HUES64 (cell line): ENCODE measurements around the gene EYS.

ENCODE experiments used
- H3K27ac ChIP-seq: 2 replicates; pipeline ENCODE4 v1.7.0; 2013; ENCODE audit warnings: low read depth, low read length, inconsistent platforms
- H3K27me3 ChIP-seq: 2 replicates; pipeline ENCODE4 v1.6.1; 2013; ENCODE audit warnings: mild to moderate bottlenecking, low read length; ENCODE audit not compliant: insufficient read depth
- H3K36me3 ChIP-seq: 2 replicates; pipeline ENCODE4 v1.6.1; 2013; ENCODE audit warnings: mild to moderate bottlenecking, low read length; ENCODE audit not compliant: insufficient read depth
- H3K4me1 ChIP-seq: 2 replicates; pipeline ENCODE4 v1.6.1; 2013; ENCODE audit warnings: mild to moderate bottlenecking, low read length, moderate library complexity; ENCODE audit not compliant: insufficient read depth
- H3K4me3 ChIP-seq: 2 replicates; pipeline ENCODE4 v1.5.1; 2013; ENCODE audit warnings: mild to moderate bottlenecking, low read length, moderate library complexity
- H3K9ac ChIP-seq: 2 replicates; pipeline ENCODE4 v1.6.1; 2013; ENCODE audit warnings: mild to moderate bottlenecking, low read depth, low read length
- H3K9me3 ChIP-seq: 2 replicates; pipeline ENCODE4 v1.6.1; 2013; ENCODE audit warnings: low read depth, low read length; ENCODE audit not compliant: insufficient read depth
- WGBS: fragments of 150-250, 120-280 bp; methylation state at CpG from one replicate; pipeline ENCODE4 v1.1.7; 2013; ENCODE audit warnings: missing lambda C conversion rate; 5-methylcytosine and 5-hydroxymethylcytosine counted together

Gene EYS

DNA sequence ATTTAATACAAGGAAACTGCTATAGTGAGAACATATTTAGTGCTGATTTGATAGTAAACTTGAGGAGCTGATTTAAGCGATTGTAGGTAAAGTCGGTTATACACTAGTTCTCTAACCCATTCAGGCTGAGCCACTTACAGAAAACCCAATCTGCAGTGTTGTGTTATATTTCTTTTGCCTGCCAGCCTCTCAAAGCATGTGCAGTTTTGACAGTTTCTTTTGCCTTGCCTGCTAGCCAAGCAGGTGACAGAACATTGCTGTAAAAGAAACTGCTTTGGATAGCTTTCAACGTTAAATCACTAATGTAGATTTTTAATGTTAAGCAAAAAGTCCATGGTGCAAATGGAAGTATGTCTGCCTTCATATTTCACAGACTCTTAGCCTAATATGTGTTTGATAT, 982.9 kb downstream of the EYS start:
- Histone ChIP-seq H3K27me3 (no peaks in the 10 kb centered on the region), H3K9ac (no peak overlapping the region), H3K4me3 (no peak overlapping the region), H3K4me1 (no peaks in the 10 kb centered on the region), H3K9me3 (no peaks in the 10 kb centered on the region), H3K36me3 (no peaks in the 10 kb centered on the region), H3K27ac (no peak overlapping the region)
- 90% methylated on average over 3 of the region's 3 CpGs for WGBS

DNA sequence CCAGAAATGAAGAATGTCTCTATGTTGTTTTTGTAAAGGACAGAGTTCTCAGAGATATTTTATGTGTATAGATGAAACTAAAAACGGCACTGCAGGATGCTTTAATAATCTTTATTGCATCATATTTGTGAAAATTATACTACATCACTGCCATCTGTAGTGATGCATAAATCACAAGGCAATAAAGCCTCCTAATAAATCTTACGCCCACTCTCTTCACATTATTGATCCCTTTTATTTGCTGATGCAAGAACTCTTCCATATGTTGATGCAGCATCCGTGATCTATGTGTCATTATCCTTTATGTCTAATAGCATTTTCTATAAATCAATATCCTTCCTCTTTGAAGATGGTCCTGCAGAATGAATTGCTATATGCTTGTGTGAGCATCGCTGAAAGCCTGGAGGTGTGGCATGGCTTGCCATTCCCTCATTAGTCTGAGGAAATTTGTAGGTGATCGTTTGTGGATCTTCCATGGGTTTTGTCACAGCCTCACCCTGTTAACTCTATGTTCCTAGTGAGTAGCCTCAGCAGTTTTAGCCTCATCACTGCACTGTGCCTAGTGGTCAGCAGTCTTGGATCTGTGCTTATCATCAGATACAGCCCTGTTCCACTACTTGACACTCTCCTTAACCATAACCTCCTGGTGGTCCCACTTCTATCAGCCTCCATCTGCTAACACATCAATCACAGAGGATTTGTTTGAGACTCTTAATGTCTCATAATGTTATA, 983.5 kb downstream of the EYS start:
- no peaks in the 10 kb centered on the region for H3K36me3 ChIP-seq
- no peaks in the 10 kb centered on the region for H3K27me3 ChIP-seq
- WGBS, result 90% methylated on average over 4 of the region's 5 CpGs
- H3K4me3 ChIP-seq, result no peak overlapping the region
- H3K4me1 ChIP-seq, result no peaks in the 10 kb centered on the region
- no peak overlapping the region for H3K9ac ChIP-seq
- no peak overlapping the region for H3K27ac ChIP-seq
- H3K9me3 ChIP-seq, result no peaks in the 10 kb centered on the region

DNA sequence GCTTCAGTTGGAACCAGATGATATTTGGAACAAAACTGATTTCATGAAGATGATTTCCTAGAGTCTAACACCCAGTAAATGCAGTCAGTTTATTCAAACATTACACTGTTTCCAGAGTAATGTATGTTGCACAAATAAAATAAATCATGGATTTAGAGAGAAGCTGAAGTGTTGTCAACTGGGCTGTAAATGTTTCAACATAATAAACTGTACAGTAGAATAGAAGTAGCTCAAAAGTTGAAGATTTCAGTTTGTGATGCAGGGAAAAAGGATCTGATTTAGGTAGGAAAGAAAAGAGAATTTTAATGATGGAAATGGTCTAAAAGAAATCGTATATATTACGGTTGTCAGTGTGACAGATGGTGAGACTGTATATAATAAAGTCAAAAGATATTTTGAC, 985.2 kb downstream of the EYS start:
- Histone ChIP-seq H3K27me3 (no peaks in the 10 kb centered on the region), H3K4me3 (no peak overlapping the region), H3K9me3 (no peaks in the 10 kb centered on the region), H3K36me3 (no peaks in the 10 kb centered on the region), H3K27ac (no peak overlapping the region), H3K4me1 (no peaks in the 10 kb centered on the region), H3K9ac (no peak overlapping the region)
- 92% methylated on average over 2 of the region's 2 CpGs for WGBS

DNA sequence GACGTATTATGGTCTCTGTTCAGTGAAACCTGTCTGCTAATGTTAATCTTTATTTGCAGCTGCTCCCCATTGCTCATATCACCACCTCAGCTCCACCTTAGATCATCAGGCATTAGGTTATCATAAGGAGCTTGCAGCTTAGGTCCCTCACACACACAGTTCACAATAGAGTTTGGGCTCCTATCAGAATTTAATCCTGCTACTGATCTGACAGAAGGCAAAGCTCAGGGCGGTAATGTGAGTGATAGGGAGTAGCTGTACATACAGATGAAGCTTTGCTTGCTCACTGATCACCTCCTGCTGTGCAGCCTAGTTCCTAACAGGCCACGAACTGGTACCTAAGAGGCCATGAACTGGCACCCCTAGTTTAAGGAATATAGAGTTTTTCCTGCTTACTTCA, 989.7 kb downstream of the EYS start:
- 94% methylated on average over 3 of the region's 3 CpGs for WGBS
- Histone ChIP-seq H3K27me3 (no peaks in the 10 kb centered on the region), H3K36me3 (no peaks in the 10 kb centered on the region), H3K27ac (no peak overlapping the region), H3K4me1 (peaks cover 6% of the 10 kb centered on the region; the same call in 1 of the 2 replicates), H3K9me3 (no peaks in the 10 kb centered on the region), H3K9ac (no peak overlapping the region), H3K4me3 (no peak overlapping the region)

DNA sequence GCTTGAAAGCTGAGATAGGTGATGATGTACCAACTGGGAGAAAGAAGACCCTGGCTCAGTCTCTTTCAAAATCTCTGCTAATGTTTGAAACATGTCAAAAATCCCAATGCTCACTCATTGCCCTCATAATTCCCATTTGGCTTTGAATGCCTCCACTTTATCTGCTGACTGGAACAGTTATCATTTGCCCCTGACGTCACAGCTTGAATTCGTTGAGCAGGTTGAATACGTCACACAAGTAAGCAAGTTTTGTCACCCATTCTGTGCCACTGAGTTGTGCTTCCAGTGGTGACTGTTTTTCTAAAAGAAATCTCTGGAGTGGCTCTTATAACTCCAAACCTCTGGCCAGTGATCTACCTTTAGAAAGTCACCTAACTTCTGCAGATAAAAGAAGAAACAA, 991.4 kb downstream of the EYS start:
- H3K27me3 ChIP-seq, result no peaks in the 10 kb centered on the region
- 93% methylated on average over 3 of the region's 3 CpGs for WGBS
- H3K4me3 ChIP-seq, result no peak overlapping the region
- no peak overlapping the region for H3K9ac ChIP-seq
- H3K9me3 ChIP-seq, result no peaks in the 10 kb centered on the region
- no peak overlapping the region for H3K27ac ChIP-seq
- no peaks in the 10 kb centered on the region for H3K36me3 ChIP-seq
- peaks cover 6% of the 10 kb centered on the region; the same call in 1 of the 2 replicates for H3K4me1 ChIP-seq

DNA sequence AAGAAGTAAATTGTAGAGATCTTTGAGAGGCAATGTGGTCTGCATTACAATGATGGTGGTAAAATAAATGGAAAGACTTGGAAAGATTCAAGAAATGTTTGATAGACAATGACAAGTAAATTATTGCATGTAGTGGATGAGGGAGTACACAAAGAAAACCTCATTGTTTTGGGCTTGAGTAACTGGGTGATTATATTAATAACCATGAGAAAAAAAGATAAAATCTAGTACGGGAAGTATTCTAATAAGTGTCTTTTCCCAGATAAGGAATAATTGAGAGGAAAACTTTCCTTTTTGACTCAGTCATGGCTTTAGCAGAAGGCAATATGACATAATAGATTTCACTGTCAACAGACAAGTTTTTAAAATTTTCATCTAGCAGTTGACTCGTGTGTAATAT, 993.0 kb downstream of the EYS start:
- Histone ChIP-seq H3K27ac (no peak overlapping the region), H3K27me3 (no peaks in the 10 kb centered on the region), H3K36me3 (no peaks in the 10 kb centered on the region), H3K9me3 (no peaks in the 10 kb centered on the region), H3K4me3 (no peak overlapping the region), H3K9ac (no peak overlapping the region), H3K4me1 (peaks cover 6% of the 10 kb centered on the region; the same call in 1 of the 2 replicates)
- 86% methylated on average over 2 of the region's 2 CpGs for WGBS

DNA sequence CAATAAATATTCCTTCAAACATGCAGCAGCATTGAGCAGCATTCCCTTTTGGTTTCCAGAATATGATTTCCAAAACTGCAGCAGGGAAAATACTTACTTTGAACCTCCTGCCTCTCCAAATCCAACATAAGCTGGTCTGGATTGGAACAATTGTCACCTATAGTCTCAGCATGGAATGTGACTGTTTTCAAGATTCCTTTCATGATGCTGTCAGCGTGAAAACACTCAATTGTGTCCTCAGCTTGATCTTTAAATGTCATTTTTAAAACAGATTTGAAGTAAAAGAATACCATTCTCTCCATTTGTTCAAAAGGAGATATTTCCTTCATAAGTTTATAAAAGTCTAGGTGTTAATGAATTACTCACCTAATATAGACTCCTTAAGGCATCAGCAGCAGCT, 993.9 kb downstream of the EYS start:
- Histone ChIP-seq H3K27me3 (no peaks in the 10 kb centered on the region), H3K4me1 (peaks cover 6% of the 10 kb centered on the region; the same call in 1 of the 2 replicates), H3K9ac (no peak overlapping the region), H3K36me3 (no peaks in the 10 kb centered on the region), H3K9me3 (no peaks in the 10 kb centered on the region), H3K4me3 (no peak overlapping the region), H3K27ac (no peak overlapping the region)
- WGBS, result 85% methylated on average over 1 of the region's 1 CpG

DNA sequence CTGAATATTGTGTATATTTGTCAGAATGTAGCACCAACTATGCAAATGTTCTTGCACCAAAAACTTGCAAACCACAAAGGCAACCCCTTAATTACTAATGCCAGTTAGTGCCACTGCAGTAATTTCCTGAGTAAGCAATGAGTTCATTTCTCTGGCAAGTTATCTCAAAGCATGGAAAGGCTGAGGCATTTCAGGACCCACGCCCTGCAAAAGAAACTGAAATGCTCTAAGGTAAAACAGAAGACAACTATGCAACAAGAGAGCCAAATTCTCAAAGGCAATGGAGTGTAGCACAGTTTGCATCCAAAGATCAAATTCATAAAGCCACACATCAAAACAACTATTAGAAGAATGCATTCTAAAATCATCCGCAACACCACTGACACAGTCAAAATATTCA, 994.4 kb downstream of the EYS start:
- Histone ChIP-seq H3K36me3 (no peaks in the 10 kb centered on the region), H3K4me1 (peaks cover 6% of the 10 kb centered on the region; the same call in 1 of the 2 replicates), H3K27ac (no peak overlapping the region), H3K9me3 (no peaks in the 10 kb centered on the region), H3K9ac (no peak overlapping the region), H3K27me3 (no peaks in the 10 kb centered on the region), H3K4me3 (no peak overlapping the region)
- 47% methylated on average over 2 of the region's 2 CpGs for WGBS

DNA sequence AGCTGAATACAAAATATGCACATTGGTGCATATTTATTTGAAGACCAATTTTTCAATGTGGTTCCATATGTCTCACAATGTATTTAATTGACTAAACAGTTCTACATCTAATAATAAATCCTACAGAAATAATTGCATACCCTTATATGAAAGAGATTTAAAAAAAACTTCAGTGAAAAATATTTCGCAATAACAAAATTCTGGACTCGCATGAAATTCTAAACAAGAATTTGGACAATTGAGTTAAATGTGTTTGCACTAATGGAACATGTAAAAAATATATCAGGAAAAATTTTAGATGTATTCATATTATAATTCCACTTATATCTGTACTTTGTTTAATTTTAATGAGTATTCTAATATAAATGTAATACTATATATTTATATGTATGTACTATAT, 1003.1 kb downstream of the EYS start:
- H3K27ac ChIP-seq, result no peak overlapping the region
- H3K36me3 ChIP-seq, result no peaks in the 10 kb centered on the region
- H3K9ac ChIP-seq, result no peak overlapping the region
- WGBS, result 75% methylated on average over 2 of the region's 2 CpGs
- H3K27me3 ChIP-seq, result no peaks in the 10 kb centered on the region
- no peaks in the 10 kb centered on the region for H3K9me3 ChIP-seq
- H3K4me3 ChIP-seq, result no peak overlapping the region
- no peaks in the 10 kb centered on the region for H3K4me1 ChIP-seq

DNA sequence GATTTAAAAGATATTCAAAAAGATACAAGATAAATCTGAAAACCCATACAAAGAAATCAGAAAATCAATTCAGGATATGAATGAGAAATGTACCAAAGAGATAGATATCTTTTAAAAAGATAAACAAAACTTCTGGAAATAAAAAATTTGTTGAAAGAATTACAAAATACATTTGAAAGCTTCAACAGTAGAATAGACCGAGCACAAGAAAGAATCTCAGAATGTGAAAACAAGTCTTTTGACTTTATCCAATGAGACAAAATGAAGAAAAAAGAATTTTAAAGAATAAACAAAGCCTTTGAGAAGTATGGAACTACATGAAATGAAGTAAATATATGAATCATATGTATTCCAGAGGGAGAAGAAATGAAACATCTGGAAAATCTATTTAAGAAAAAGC, 1011.0 kb downstream of the EYS start:
- H3K4me3 ChIP-seq, result no peak overlapping the region
- no peak overlapping the region for H3K27ac ChIP-seq
- H3K27me3 ChIP-seq, result no peaks in the 10 kb centered on the region
- H3K9ac ChIP-seq, result no peak overlapping the region
- H3K9me3 ChIP-seq, result 0 out of 2 replicates have a peak, but pooled peaks cover 13% of the 10 kb centered on the region
- no peaks in the 10 kb centered on the region for H3K36me3 ChIP-seq
- H3K4me1 ChIP-seq, result no peaks in the 10 kb centered on the region
- WGBS, result no CpG with 5 or more reads among the region's 1 CpG

DNA sequence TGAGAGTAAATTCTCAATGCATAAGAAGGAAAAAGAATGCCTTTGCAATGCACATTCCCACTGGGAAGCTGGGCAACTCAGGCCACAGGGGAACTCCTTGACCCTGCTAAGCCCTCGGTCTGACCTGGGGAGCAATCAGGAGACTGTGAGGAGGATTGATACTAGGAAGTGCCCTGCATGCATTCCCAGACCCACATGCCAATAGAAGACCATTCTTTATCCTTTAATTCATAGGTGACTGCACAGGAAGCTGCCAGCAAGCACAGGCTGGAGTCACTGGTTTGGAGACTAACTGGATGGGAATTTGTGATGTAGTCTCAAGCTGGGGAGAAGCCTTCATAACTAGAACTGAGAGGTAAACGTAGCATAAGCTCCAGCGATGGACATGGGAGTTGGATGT, 1012.7 kb downstream of the EYS start:
- Histone ChIP-seq H3K9ac (no peak overlapping the region), H3K27ac (no peak overlapping the region), H3K27me3 (no peaks in the 10 kb centered on the region), H3K4me3 (no peak overlapping the region), H3K9me3 (0 out of 2 replicates have a peak, but pooled peaks cover 13% of the 10 kb centered on the region), H3K4me1 (no peaks in the 10 kb centered on the region), H3K36me3 (no peaks in the 10 kb centered on the region)
- WGBS, result 95% methylated on average over 3 of the region's 3 CpGs

DNA sequence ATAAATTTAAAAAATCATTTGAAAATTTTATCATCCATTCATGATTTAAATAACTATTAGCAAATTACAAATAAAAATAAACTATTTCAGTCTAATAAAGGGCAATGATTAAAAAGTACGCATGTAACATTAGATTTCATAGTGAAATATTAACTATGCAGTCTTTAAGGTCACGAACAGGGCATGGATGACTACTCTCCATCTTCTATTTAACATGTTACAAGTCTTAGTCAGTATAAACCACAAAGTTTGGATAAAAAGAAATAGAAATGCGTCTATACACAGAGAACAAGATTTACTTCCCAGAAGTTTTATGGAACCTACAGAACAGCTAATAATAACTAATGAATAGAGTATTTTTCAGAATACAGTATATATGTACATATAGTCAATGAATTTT, 1016.0 kb downstream of the EYS start:
- H3K9me3 ChIP-seq, result 0 out of 2 replicates have a peak, but pooled peaks cover 3% of the 10 kb centered on the region
- H3K36me3 ChIP-seq, result no peaks in the 10 kb centered on the region
- no peaks in the 10 kb centered on the region for H3K27me3 ChIP-seq
- no peak overlapping the region for H3K27ac ChIP-seq
- no peak overlapping the region for H3K9ac ChIP-seq
- 100% methylated on average over 1 of the region's 3 CpGs for WGBS
- no peak overlapping the region for H3K4me3 ChIP-seq
- H3K4me1 ChIP-seq, result no peaks in the 10 kb centered on the region
